CD14-positive monocyte (primary cell): ENCODE data around the gene KCTD18. TPM values are rescaled to one million over a fixed set of nuclear protein-coding genes. Genes with fewer than 3 reads are reported as not detected.
A peak's percentile ranks its signal among the peaks of the same experiment; 100 is the strongest.

Source experiments
- DNase-seq, 3 donors: peaks; one replicate each; pipeline ENCODE4 v3.0.0-alpha.2; 2011 to 2022
- H2AFZ ChIP-seq: 2 replicates; pipeline ENCODE4 v1.6.0; 2012; ENCODE audit warnings: mild to moderate bottlenecking, low read depth, low read length, inconsistent platforms; ENCODE audit not compliant: insufficient read depth, poor library complexity, severe bottlenecking
- H3K27ac ChIP-seq, 2 donors: 1 replicate in 1 of 2; 2 replicates in 1 of 2; pipeline ENCODE4 v1.5.1; 2012 to 2013; ENCODE audit warnings: low read length in 2 of 2, control low read depth in 1 of 2, inconsistent platforms in 1 of 2, low read depth in 1 of 2, mild to moderate bottlenecking in 1 of 2
- H3K27me3 ChIP-seq, 2 donors: one replicate each; pipeline versions ENCODE4 v1.6.0 to v1.6.1; 2011 to 2013; ENCODE audit warnings: low read length in 2 of 2; ENCODE audit not compliant: control insufficient read depth in 2 of 2, insufficient read depth in 2 of 2
- H3K36me3 ChIP-seq, 2 donors: replicated peaks in 1 of 2; 1 replicate in 1 of 2; 2 replicates in 1 of 2; pipeline versions ENCODE4 v1.5.1 to v1.6.1; 2012 to 2013; ENCODE audit warnings: low read length in 2 of 2, control low read depth in 1 of 2, inconsistent platforms in 1 of 2, mild to moderate bottlenecking in 1 of 2; ENCODE audit not compliant: insufficient read depth in 2 of 2, control insufficient read depth in 1 of 2
- H3K4me1 ChIP-seq, 2 donors: 1 replicate in 1 of 2; 2 replicates in 1 of 2; pipeline versions ENCODE4 v1.5.1 to v1.6.1; 2012 to 2013; ENCODE audit warnings: low read length in 2 of 2, control low read depth in 1 of 2, inconsistent platforms in 1 of 2, mild to moderate bottlenecking in 1 of 2, moderate library complexity in 1 of 2; ENCODE audit not compliant: insufficient read depth in 2 of 2, control insufficient read depth in 1 of 2
- H3K4me2 ChIP-seq: replicated peaks from 2 replicates; pipeline ENCODE3; 2012; ENCODE audit warnings: low read length, moderate library complexity, mild to moderate bottlenecking; ENCODE audit not compliant: poor library complexity, severe bottlenecking; ENCODE audit errors: extremely low read depth
- H3K4me3 ChIP-seq, 3 experiments: fragments of 200-600 bp in 1 of 3; sonication (generic) in 1 of 3; replicated peaks in 1 of 3; 1 replicate in 2 of 3; 2 replicates in 1 of 3; pipeline ENCODE4 v1.5.1; 2011 to 2013; ENCODE audit warnings: low read length in 3 of 3, mild to moderate bottlenecking in 3 of 3, control low read depth in 2 of 3, low read depth in 2 of 3, inconsistent platforms in 1 of 3, moderate library complexity in 1 of 3
- H3K79me2 ChIP-seq: 2 replicates; pipeline ENCODE4 v1.6.0; 2012; ENCODE audit warnings: mild to moderate bottlenecking, control low read depth, inconsistent platforms, low read length, moderate library complexity; ENCODE audit not compliant: insufficient read depth
- H3K9ac ChIP-seq: 2 replicates; pipeline ENCODE4 v1.6.0; 2017; ENCODE audit warnings: low read length, mild to moderate bottlenecking; ENCODE audit not compliant: insufficient read depth, poor library complexity, severe bottlenecking
- H3K9me3 ChIP-seq, 2 donors: replicated peaks in 1 of 2; 1 replicate in 1 of 2; 2 replicates in 1 of 2; pipeline versions ENCODE4 v1.5.1 to v1.6.1; 2012 to 2013; ENCODE audit warnings: low read length in 2 of 2, control low read depth in 1 of 2; ENCODE audit not compliant: control insufficient read depth in 1 of 2, insufficient read depth in 1 of 2
- H4K20me1 ChIP-seq: 2 replicates; pipeline ENCODE4 v1.6.0; 2012; ENCODE audit warnings: mild to moderate bottlenecking, low read length, control low read depth, moderate library complexity; ENCODE audit not compliant: insufficient read depth
- H3K27ac Mint-ChIP-seq, 7 donors: one replicate each; pipeline ENCODE4 v1.8.0; 2020; ENCODE audit warnings: mild to moderate bottlenecking in 7 of 7, mixed read lengths in 7 of 7, moderate library complexity in 6 of 7, inconsistent platforms in 2 of 7
- H3K27me3 Mint-ChIP-seq, 3 donors: one replicate each; pipeline ENCODE4 v1.8.0; 2021 to 2022; ENCODE audit warnings: low read depth in 3 of 3, mild to moderate bottlenecking in 3 of 3, mixed read lengths in 3 of 3, moderate library complexity in 3 of 3, inconsistent platforms in 1 of 3
- H3K36me3 Mint-ChIP-seq, 2 donors: one replicate each; pipeline ENCODE4 v1.8.0; 2020; ENCODE audit warnings: mixed read lengths in 2 of 2, inconsistent platforms in 1 of 2, mild to moderate bottlenecking in 1 of 2
- H3K4me1 Mint-ChIP-seq: one replicate; pipeline ENCODE4 v1.8.0; 2020; ENCODE audit warnings: mild to moderate bottlenecking, mixed read lengths
- H3K4me3 Mint-ChIP-seq, 2 donors: one replicate each; pipeline ENCODE4 v1.8.0; 2020; ENCODE audit warnings: mild to moderate bottlenecking in 2 of 2, mixed read lengths in 2 of 2, moderate library complexity in 1 of 2
- H3K9me3 Mint-ChIP-seq, 7 donors: one replicate each; pipeline ENCODE4 v1.8.0; 2020 to 2022; ENCODE audit warnings: mixed read lengths in 7 of 7, mild to moderate bottlenecking in 6 of 7, moderate library complexity in 6 of 7, inconsistent platforms in 2 of 7
- WGBS: methylation state at CpG from one replicate; pipeline ENCODE4 v1.1.5; 2013; ENCODE audit warnings: missing lambda C conversion rate; ENCODE audit not compliant: insufficient coverage; 5-methylcytosine and 5-hydroxymethylcytosine counted together
- intact Hi-C, 2 donors: fragments of 100-400 bp; cut with micrococcal nuclease; formaldehyde crosslinking; loops; one replicate each; pipeline versions ENCODE4 v1.15.0 to v1.15.1; 2023
- polyA plus RNA-seq, 3 donors: library from polyadenylated mRNA; depleted of rRNA in 1 of 3; unstranded in 2 of 3; stranded (reverse) in 1 of 3; fragments of 300-500 nt in 2 of 3; fragments of >200 nt in 1 of 3; fragmentation: Illumina TruSeq in 2 of 3; gene quantifications; 1 replicate in 2 of 3; 2 replicates in 1 of 3; pipeline ENCODE4 v1.2.3, GENCODE V29; 2012 to 2021
- TF ChIP-seq, protein P1 (sequence below): fragments of 200-600 bp; IDR thresholded peaks from one replicate; pipeline ENCODE4 v1.8.0; 2022; ENCODE audit warnings: antibody characterized with exemption, mild to moderate bottlenecking

KCTD18 gene
- polyA plus RNA-seq, 3 donors = 9.7 to 14.6 (median 11.8) TPM

DNA sequence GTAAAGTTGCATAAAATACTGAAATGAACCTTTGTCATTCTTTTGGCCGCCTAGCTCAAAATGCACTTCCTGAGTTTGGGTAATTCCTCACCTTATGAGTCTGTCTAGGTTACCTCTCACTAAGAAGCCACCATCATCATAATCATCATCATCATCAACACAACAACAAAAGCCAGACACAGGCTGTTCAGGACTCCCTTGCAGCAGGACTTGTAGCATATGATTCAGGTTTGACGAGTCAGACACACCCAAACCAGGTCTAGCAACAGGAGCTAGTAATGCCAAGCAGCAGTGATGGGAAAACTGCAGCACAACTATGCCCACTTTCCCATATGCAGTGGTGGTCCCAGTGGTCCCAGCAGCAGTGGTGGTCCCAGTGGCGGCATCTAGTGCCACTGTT is 13.3 kb upstream of the KCTD18 start:
- no peaks in the 10 kb centered on the region for H3K36me3 ChIP-seq
- Mint-ChIP-seq H3K27me3 (peaks cover 0 to 5% (median 4%) of the 10 kb centered on the region in 3 donors), H3K4me1 (peaks cover 15% of the 10 kb centered on the region), H3K36me3 (no peaks in the 10 kb centered on the region), H3K4me3 (no peak overlapping the region), H3K9me3 (peaks cover 0 to under 1% (median 0%) of the 10 kb centered on the region in 7 donors), H3K27ac (no peak overlapping the region)
- no peaks in the 10 kb centered on the region for H4K20me1 ChIP-seq
- no peak overlapping the region for H3K27ac ChIP-seq
- DNase-seq = no peak
- intact Hi-C loops = no loop called here
- peaks cover 0 to 3% of the 10 kb centered on the region in 2 donors for H3K27me3 ChIP-seq
- TF ChIP-seq, protein P1, sequence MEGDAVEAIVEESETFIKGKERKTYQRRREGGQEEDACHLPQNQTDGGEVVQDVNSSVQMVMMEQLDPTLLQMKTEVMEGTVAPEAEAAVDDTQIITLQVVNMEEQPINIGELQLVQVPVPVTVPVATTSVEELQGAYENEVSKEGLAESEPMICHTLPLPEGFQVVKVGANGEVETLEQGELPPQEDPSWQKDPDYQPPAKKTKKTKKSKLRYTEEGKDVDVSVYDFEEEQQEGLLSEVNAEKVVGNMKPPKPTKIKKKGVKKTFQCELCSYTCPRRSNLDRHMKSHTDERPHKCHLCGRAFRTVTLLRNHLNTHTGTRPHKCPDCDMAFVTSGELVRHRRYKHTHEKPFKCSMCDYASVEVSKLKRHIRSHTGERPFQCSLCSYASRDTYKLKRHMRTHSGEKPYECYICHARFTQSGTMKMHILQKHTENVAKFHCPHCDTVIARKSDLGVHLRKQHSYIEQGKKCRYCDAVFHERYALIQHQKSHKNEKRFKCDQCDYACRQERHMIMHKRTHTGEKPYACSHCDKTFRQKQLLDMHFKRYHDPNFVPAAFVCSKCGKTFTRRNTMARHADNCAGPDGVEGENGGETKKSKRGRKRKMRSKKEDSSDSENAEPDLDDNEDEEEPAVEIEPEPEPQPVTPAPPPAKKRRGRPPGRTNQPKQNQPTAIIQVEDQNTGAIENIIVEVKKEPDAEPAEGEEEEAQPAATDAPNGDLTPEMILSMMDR = no peak
- H3K9me3 ChIP-seq = no peaks in the 10 kb centered on the region
- no peak overlapping the region for H3K4me3 ChIP-seq
- H3K9ac ChIP-seq = no peak overlapping the region
- H3K4me1 ChIP-seq = peaks cover 14 to 26% of the 10 kb centered on the region in 2 donors
- H3K79me2 ChIP-seq = peaks cover 21% of the 10 kb centered on the region
- no peak overlapping the region for H3K4me2 ChIP-seq
- WGBS = 100% methylated on average over 2 of the region's 3 CpGs
- peak overlapping the region; percentile 37 for H2AFZ ChIP-seq

DNA sequence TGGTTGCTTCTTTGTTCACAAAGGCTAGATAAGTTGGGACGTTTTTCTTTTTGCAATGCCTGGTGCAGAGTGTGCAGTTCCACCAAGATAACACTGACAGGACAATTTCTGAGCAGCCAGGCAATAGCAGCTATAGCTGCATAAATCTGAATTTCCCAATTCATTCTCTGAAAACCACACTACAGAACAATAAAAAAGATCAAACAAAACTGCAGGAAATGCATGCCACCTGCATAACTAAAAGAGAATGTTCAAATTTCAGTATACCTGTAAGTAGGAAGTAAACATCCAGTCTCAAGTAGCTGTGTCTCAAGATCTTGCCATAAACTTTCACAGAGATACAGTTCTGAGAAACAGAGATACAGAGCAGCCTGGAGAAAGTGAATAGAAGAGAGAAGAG is 5.3 kb upstream of the KCTD18 start:
- H3K27ac Mint-ChIP-seq = no peak overlapping the region
- no peak overlapping the region for H3K9ac ChIP-seq
- H3K4me1 ChIP-seq = peaks cover 4 to 5% of the 10 kb centered on the region in 2 donors
- no peak overlapping the region for H3K4me3 Mint-ChIP-seq
- no peaks in the 10 kb centered on the region for H3K36me3 Mint-ChIP-seq
- TF ChIP-seq, protein P1 = no peak
- H3K79me2 ChIP-seq = no peaks in the 10 kb centered on the region
- no peak for DNase-seq
- no peaks in the 10 kb centered on the region for H4K20me1 ChIP-seq
- no peak overlapping the region for H3K4me2 ChIP-seq
- H3K27me3 ChIP-seq = peaks cover 0 to 6% of the 10 kb centered on the region in 2 donors
- no peak overlapping the region for H3K27ac ChIP-seq
- no CpG with 5 or more reads among the region's 1 CpG for WGBS
- no peaks in the 10 kb centered on the region for H3K36me3 ChIP-seq
- no peak overlapping the region for H2AFZ ChIP-seq
- H3K9me3 ChIP-seq = no peaks in the 10 kb centered on the region
- intact Hi-C loops = no loop called here
- H3K27me3 Mint-ChIP-seq = peaks cover 0 to 5% (median 4%) of the 10 kb centered on the region in 3 donors
- H3K4me1 Mint-ChIP-seq = peaks cover 3% of the 10 kb centered on the region
- peaks cover 3 to 18% (median 9%) of the 10 kb centered on the region in 7 donors for H3K9me3 Mint-ChIP-seq
- no peak overlapping the region for H3K4me3 ChIP-seq
